ENCODE results near the gene FAM168A.

FAM168A gene

GRCh38 chr11:73390601-73391565 lies 207.0 kb downstream of the FAM168A start:
- H3K4me3 ChIP-seq (replicated peaks in 1 of 2; ENCODE audit: low read depth in 2 of 2, low read length in 2 of 2): no peak overlapping the region
- TF ChIP-seq CTCF (IDR thresholded peaks at IDR 0.05; ENCODE audit: low read depth, low read length): no peak
- no peak for DNase-seq (ENCODE audit: low read depth in 2 of 2)

- DNase-seq (ENCODE audit: low read depth in 2 of 2): no peak
- TF ChIP-seq CTCF (IDR thresholded peaks at IDR 0.05; ENCODE audit: low read depth, low read length): no peak
- no peak overlapping the region for H3K4me3 ChIP-seq (replicated peaks in 1 of 2; ENCODE audit: low read depth in 2 of 2, low read length in 2 of 2)
Measured at GRCh38 chr11:73389916-73390315, 208.0 kb downstream of the FAM168A start.

- no peak for DNase-seq (ENCODE audit: low read depth in 2 of 2)
Measured at GRCh38 chr11:73389134-73389525, 208.8 kb downstream of the FAM168A start.

GRCh38 chr11:73388265-73389133 lies 209.4 kb downstream of the FAM168A start:
- TF ChIP-seq CTCF (IDR thresholded peaks at IDR 0.05; ENCODE audit: low read depth, low read length): no peak
- H3K4me3 ChIP-seq (replicated peaks in 1 of 2; ENCODE audit: low read depth in 2 of 2, low read length in 2 of 2): no peak overlapping the region
- DNase-seq (ENCODE audit: low read depth in 2 of 2): no peak

More at GRCh38 chr11:73389134-73389525, 208.8 kb downstream of the FAM168A start:
- no peak for TF ChIP-seq CTCF (IDR thresholded peaks at IDR 0.05; ENCODE audit: low read depth, low read length)
- H3K4me3 ChIP-seq (replicated peaks in 1 of 2; ENCODE audit: low read depth in 2 of 2, low read length in 2 of 2): no peak overlapping the region

- TF ChIP-seq CTCF (IDR thresholded peaks at IDR 0.05; ENCODE audit: low read depth, low read length): no peak
- H3K4me3 ChIP-seq (replicated peaks in 1 of 2; ENCODE audit: low read depth in 2 of 2, low read length in 2 of 2): no peak overlapping the region
- no peak for DNase-seq (ENCODE audit: low read depth in 2 of 2)
Measured at GRCh38 chr11:73387594-73388264, 210.2 kb downstream of the FAM168A start.

GRCh38 chr11:73386546-73386945 lies 211.4 kb downstream of the FAM168A start:
- H3K4me3 ChIP-seq (replicated peaks in 1 of 2; ENCODE audit: low read depth in 2 of 2, low read length in 2 of 2): no peak overlapping the region
- no peak for TF ChIP-seq CTCF (IDR thresholded peaks at IDR 0.05; ENCODE audit: low read depth, low read length)
- no peak for DNase-seq (ENCODE audit: low read depth in 2 of 2)
